Peyer's patch (tissue), 4 donors: ENCODE results near the gene MTERF4. TPM values are rescaled to one million over a fixed set of nuclear protein-coding genes. Genes with fewer than 3 reads are reported as not detected.

Source experiments
- DNase-seq, 3 donors: peaks; one replicate each; pipeline ENCODE4 v3.0.0-alpha.2; 2017 to 2019
- H3K27ac ChIP-seq, 4 donors: fragments of 200-600 bp; sonication (generic); one replicate each; pipeline ENCODE4 v1.5.1; 2016 to 2019
- H3K27me3 ChIP-seq, 2 donors: fragments of 200-600 bp; sonication (generic); one replicate each; pipeline ENCODE4 v1.5.1; 2019
- H3K36me3 ChIP-seq, 3 donors: fragments of 200-600 bp; sonication (generic); one replicate each; pipeline ENCODE4 v1.5.1; 2016 to 2019
- H3K4me1 ChIP-seq, 4 donors: fragments of 200-600 bp; sonication (generic); one replicate each; pipeline ENCODE4 v1.5.1; 2016 to 2019
- H3K4me3 ChIP-seq, 4 donors: fragments of 200-600 bp; sonication (generic); 1 replicate in 3 of 4; 2 replicates in 1 of 4; pipeline ENCODE4 v1.5.1; 2016 to 2019; ENCODE audit warnings: mild to moderate bottlenecking in 1 of 4
- H3K9me3 ChIP-seq, 4 donors: fragments of 200-600 bp; sonication (generic); one replicate each; pipeline ENCODE4 v1.5.1; 2016 to 2019; ENCODE audit warnings: mild to moderate bottlenecking in 1 of 4
- CTCF ChIP-seq, 6 experiments: fragments of 450-650 bp in 4 of 6; fragments of 200-600 bp in 2 of 6; sonication (generic) in 1 of 6; IDR thresholded peaks; one replicate each; pipeline ENCODE4 v1.5.1; 2017 to 2019; ENCODE audit warnings: antibody characterized with exemption in 6 of 6, mild to moderate bottlenecking in 3 of 6, moderate library complexity in 1 of 6
- POLR2A ChIP-seq, 2 donors: fragments of 450-650 bp; IDR thresholded peaks; one replicate each; pipeline ENCODE4 v1.5.1; 2017; ENCODE audit warnings: antibody characterized with exemption in 2 of 2, mild to moderate bottlenecking in 2 of 2, moderate library complexity in 2 of 2
- total RNA-seq, 4 donors: library from RNA; depleted of rRNA; stranded (reverse); fragments of >200 nt; gene quantifications; one replicate each; pipeline ENCODE4 v1.1.0, GENCODE V29; 2016

The MTERF4 gene
- total RNA-seq, 4 donors from 2014 or later: 28.9 to 55.4 (median 47.9) TPM

GRCh38 chr2:241092677-241093076 is 9.4 kb downstream of the MTERF4 start:
- DNase-seq: no peak
- no peaks in the 10 kb centered on the region for H3K27me3 ChIP-seq
- H3K4me1 ChIP-seq: no peaks in the 10 kb centered on the region
- H3K36me3 ChIP-seq: peaks cover 0 to 92% (median 0%) of the 10 kb centered on the region in 3 donors
- H3K9me3 ChIP-seq: no peaks in the 10 kb centered on the region
- no peak for TF ChIP-seq CTCF (IDR thresholded peaks at IDR 0.05)
- no peak overlapping the region for H3K27ac ChIP-seq
- H3K4me3 ChIP-seq: no peak overlapping the region

- Histone ChIP-seq H3K27ac (no peak overlapping the region), H3K4me1 (no peaks in the 10 kb centered on the region), H3K4me3 (no peak overlapping the region), H3K27me3 (no peaks in the 10 kb centered on the region), H3K36me3 (peaks cover 0 to 92% (median 0%) of the 10 kb centered on the region in 3 donors), H3K9me3 (no peaks in the 10 kb centered on the region)
- TF ChIP-seq POLR2A (IDR thresholded peaks at IDR 0.05): no peak
- no peak for TF ChIP-seq CTCF (IDR thresholded peaks at IDR 0.05)
- peak in 1 of 3 donors; percentile 41 for DNase-seq
Measured at GRCh38 chr2:241091734-241092445, 10.2 kb downstream of the MTERF4 start.

- DNase-seq: no peak
Measured at GRCh38 chr2:241091201-241091600, 10.9 kb downstream of the MTERF4 start.

GRCh38 chr2:241088791-241089732 is 13.0 kb downstream of the MTERF4 start:
- H3K27ac ChIP-seq: peak overlapping the region in 1 of 4 donors; percentile 2
- no peak for TF ChIP-seq CTCF (IDR thresholded peaks at IDR 0.05)
- no peak for TF ChIP-seq POLR2A (IDR thresholded peaks at IDR 0.05)
- H3K4me1 ChIP-seq: no peaks in the 10 kb centered on the region
- H3K4me3 ChIP-seq: no peak overlapping the region
- no peaks in the 10 kb centered on the region for H3K27me3 ChIP-seq
- H3K9me3 ChIP-seq: no peaks in the 10 kb centered on the region
- H3K36me3 ChIP-seq: peaks cover 0 to 81% (median 0%) of the 10 kb centered on the region in 3 donors
- no peak for DNase-seq

More at GRCh38 chr2:241091201-241091600, 10.9 kb downstream of the MTERF4 start:
- Histone ChIP-seq H3K4me3 (no peak overlapping the region), H3K4me1 (no peaks in the 10 kb centered on the region), H3K9me3 (no peaks in the 10 kb centered on the region), H3K27ac (no peak overlapping the region), H3K36me3 (peaks cover 0 to 94% (median 0%) of the 10 kb centered on the region in 3 donors), H3K27me3 (no peaks in the 10 kb centered on the region)
- TF ChIP-seq CTCF (IDR thresholded peaks at IDR 0.05) (no peak), POLR2A (IDR thresholded peaks at IDR 0.05) (no peak)

- Histone ChIP-seq H3K9me3 (no peaks in the 10 kb centered on the region), H3K27ac (peak overlapping the region in 1 of 4 donors; percentile 2), H3K27me3 (no peaks in the 10 kb centered on the region), H3K36me3 (peaks cover 0 to 74% (median 0%) of the 10 kb centered on the region in 3 donors), H3K4me3 (no peak overlapping the region), H3K4me1 (no peaks in the 10 kb centered on the region)
- DNase-seq: peak in 1 of 3 donors; percentile 37
- no peak for TF ChIP-seq POLR2A (IDR thresholded peaks at IDR 0.05)
- TF ChIP-seq CTCF (IDR thresholded peaks at IDR 0.05): no peak
Measured at GRCh38 chr2:241088376-241088775, 13.7 kb downstream of the MTERF4 start.
